MM.1S (cell line): ENCODE measurements around the gene MYH6.

Source experiments
- DNase-seq: peaks from one replicate; pipeline ENCODE4 v3.0.0-alpha.2; 2015
- H2AFZ ChIP-seq: fragments of 300-600 bp; sonication (generic); 2 replicates; pipeline ENCODE4 v1.6.0; 2016; ENCODE audit warnings: antibody characterized with exemption, low read length
- H3F3A ChIP-seq: fragments of 300-600 bp; sonication (generic); 2 replicates; pipeline ENCODE4 v1.6.1; 2016; ENCODE audit warnings: mild to moderate bottlenecking, antibody characterized with exemption, low read length, moderate library complexity, mixed read lengths; ENCODE audit not compliant: insufficient read depth
- H3K27ac ChIP-seq: fragments of 300-600 bp; sonication (generic); 2 replicates; pipeline ENCODE4 v1.5.1; 2016; ENCODE audit warnings: mild to moderate bottlenecking, low read length
- H3K27me3 ChIP-seq: fragments of 300-600 bp; sonication (generic); replicated peaks from 2 replicates; pipeline ENCODE4 v1.6.0; 2016; ENCODE audit warnings: low read length; ENCODE audit not compliant: insufficient read depth
- H3K36me3 ChIP-seq: fragments of 300-600 bp; sonication (generic); replicated peaks from 2 replicates; pipeline ENCODE4 v1.6.1; 2016; ENCODE audit warnings: mild to moderate bottlenecking, low read length, mixed read lengths; ENCODE audit not compliant: insufficient read depth
- H3K4me1 ChIP-seq: fragments of 300-600 bp; sonication (generic); 2 replicates; pipeline ENCODE4 v1.6.1; 2016; ENCODE audit warnings: low read length, mixed read lengths
- H3K4me2 ChIP-seq: fragments of 300-600 bp; sonication (generic); 2 replicates; pipeline ENCODE4 v1.6.0; 2016; ENCODE audit warnings: low read depth, low read length
- H3K4me3 ChIP-seq: fragments of 300-600 bp; sonication (generic); 2 replicates; pipeline ENCODE4 v1.5.1; 2016; ENCODE audit warnings: low read length, mixed read lengths
- H3K79me2 ChIP-seq: fragments of 300-600 bp; sonication (generic); 2 replicates; pipeline ENCODE4 v1.6.1; 2016; ENCODE audit warnings: mixed run types, low read length, mixed read lengths
- H3K9ac ChIP-seq: fragments of 300-600 bp; sonication (generic); 2 replicates; pipeline ENCODE4 v1.6.1; 2016; ENCODE audit warnings: low read length, mixed read lengths
- H3K9me2 ChIP-seq: fragments of 300-600 bp; sonication (generic); replicated peaks from 2 replicates; pipeline ENCODE4 v1.6.1; 2016; ENCODE audit warnings: mild to moderate bottlenecking, low read length, mixed read lengths; ENCODE audit not compliant: insufficient read depth
- H3K9me3 ChIP-seq: fragments of 300-600 bp; sonication (generic); replicated peaks from 2 replicates; pipeline ENCODE4 v1.6.1; 2016; ENCODE audit warnings: mild to moderate bottlenecking, low read length, mixed read lengths; ENCODE audit not compliant: insufficient read depth
- H4K20me1 ChIP-seq: fragments of 300-600 bp; sonication (generic); 2 replicates; pipeline ENCODE4 v1.6.1; 2016; ENCODE audit warnings: mild to moderate bottlenecking, low read length, moderate library complexity, mixed read lengths; ENCODE audit not compliant: insufficient read depth
- CTCF ChIP-seq: fragments of 300-600 bp; sonication (generic); IDR thresholded peaks from 2 replicates; pipeline ENCODE4 v1.5.1; 2016; ENCODE audit warnings: antibody characterized with exemption, low read length, mixed read lengths
- EZH2 ChIP-seq: fragments of 300-600 bp; sonication (generic); optimal IDR thresholded peaks from 2 replicates; pipeline ENCODE3; 2017; ENCODE audit warnings: low read depth, mild to moderate bottlenecking, antibody characterized with exemption, low read length, mixed read lengths
- EZH2phosphoT487 ChIP-seq: fragments of 300-600 bp; sonication (generic); IDR thresholded peaks from 2 replicates; pipeline ENCODE4 v1.6.1; 2018; ENCODE audit warnings: antibody characterized with exemption, low read length

Gene MYH6

GRCh38 chr14:23443881-23444280 lies 35.8 kb upstream of the MYH6 start:
- no peak overlapping the region for H3K9ac ChIP-seq

GRCh38 chr14:23443411-23443812 lies 35.3 kb upstream of the MYH6 start:
- Histone ChIP-seq H3K79me2 (no peaks in the 10 kb centered on the region), H3K4me1 (no peaks in the 10 kb centered on the region), H3K9me3 (no peaks in the 10 kb centered on the region), H3K4me2 (no peak overlapping the region), H3K27me3 (no peaks in the 10 kb centered on the region), H3K27ac (no peak overlapping the region), H3K4me3 (no peak overlapping the region), H3K9ac (no peak overlapping the region), H3K36me3 (no peaks in the 10 kb centered on the region), H3F3A (no peaks in the 10 kb centered on the region), H2AFZ (no peak overlapping the region), H3K9me2 (no peaks in the 10 kb centered on the region), H4K20me1 (no peaks in the 10 kb centered on the region)
- DNase-seq: no peak
- TF ChIP-seq CTCF (no peak), EZH2 (no peak), EZH2phosphoT487 (no peak)

More at GRCh38 chr14:23443881-23444280, 35.8 kb upstream of the MYH6 start:
- H3K4me2 ChIP-seq: no peak overlapping the region
- H3K79me2 ChIP-seq: no peaks in the 10 kb centered on the region
- DNase-seq: no peak
- no peaks in the 10 kb centered on the region for H3K36me3 ChIP-seq
- no peaks in the 10 kb centered on the region for H3K9me2 ChIP-seq
- no peak overlapping the region for H3K27ac ChIP-seq
- H4K20me1 ChIP-seq: no peaks in the 10 kb centered on the region
- no peaks in the 10 kb centered on the region for H3K9me3 ChIP-seq
- no peak overlapping the region for H2AFZ ChIP-seq
- TF ChIP-seq CTCF: no peak
- TF ChIP-seq EZH2: no peak
- no peak for TF ChIP-seq EZH2phosphoT487
- no peak overlapping the region for H3K4me3 ChIP-seq
- no peaks in the 10 kb centered on the region for H3K4me1 ChIP-seq
- no peaks in the 10 kb centered on the region for H3F3A ChIP-seq
- no peaks in the 10 kb centered on the region for H3K27me3 ChIP-seq

GRCh38 chr14:23442721-23443356 lies 34.8 kb upstream of the MYH6 start:
- no peak for TF ChIP-seq EZH2phosphoT487
- TF ChIP-seq EZH2: no peak
- no peak for TF ChIP-seq CTCF
- no peaks in the 10 kb centered on the region for H3K27me3 ChIP-seq
- H3F3A ChIP-seq: no peaks in the 10 kb centered on the region
- H3K4me2 ChIP-seq: no peak overlapping the region
- no peak overlapping the region for H3K27ac ChIP-seq
- no peaks in the 10 kb centered on the region for H3K4me1 ChIP-seq
- no peak overlapping the region for H2AFZ ChIP-seq
- no peaks in the 10 kb centered on the region for H3K9me3 ChIP-seq
- no peak overlapping the region for H3K4me3 ChIP-seq
- H3K9me2 ChIP-seq: no peaks in the 10 kb centered on the region
- no peak for DNase-seq
- H3K79me2 ChIP-seq: no peaks in the 10 kb centered on the region
- H4K20me1 ChIP-seq: no peaks in the 10 kb centered on the region
- no peak overlapping the region for H3K9ac ChIP-seq
- H3K36me3 ChIP-seq: no peaks in the 10 kb centered on the region
